ENCODE data around the gene FGF14. TPM values are rescaled to one million over a fixed set of nuclear protein-coding genes. Genes with fewer than 3 reads are reported as not detected.

The FGF14 gene
- total and polyA plus RNA-seq, 2 experiments from 2014 or later, result 0.03 TPM; not detected in 1

DNA sequence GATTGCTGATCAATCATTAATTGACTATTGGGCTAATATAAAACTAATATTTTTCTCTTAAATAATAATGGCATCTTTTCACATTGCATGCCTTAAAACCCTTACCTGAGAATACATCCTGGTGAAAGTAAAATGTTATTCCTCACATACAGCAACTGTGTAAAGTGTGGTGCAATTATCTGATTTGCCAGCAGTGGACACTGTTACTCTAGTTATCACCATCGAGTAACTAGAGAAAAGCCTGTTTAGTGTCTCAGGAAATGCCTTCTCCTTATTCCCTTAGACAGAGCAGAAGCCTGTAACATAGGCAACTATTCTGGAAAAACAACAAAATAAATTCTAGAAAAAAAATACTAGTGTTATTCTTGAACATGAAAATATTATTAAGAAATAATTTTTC lies 459.8 kb downstream of the FGF14 start:
- H3K4me3 Mint-ChIP-seq, result no peak overlapping the region
- no peak overlapping the region for H2AFZ ChIP-seq
- no peaks in the 10 kb centered on the region for H3F3A ChIP-seq (replicated peaks; ENCODE audit: low read depth)
- no peaks in the 10 kb centered on the region for H3K27me3 ChIP-seq (ENCODE audit: insufficient read depth)
- H3K79me2 ChIP-seq (replicated peaks; ENCODE audit: insufficient read depth), result no peaks in the 10 kb centered on the region
- no peaks in the 10 kb centered on the region for H3K36me3 ChIP-seq (ENCODE audit: insufficient read depth)
- peak; percentile 89 for ATAC-seq
- H3K27ac ChIP-seq (ENCODE audit: low read depth), result no peak overlapping the region
- H3K36me3 Mint-ChIP-seq (ENCODE audit: low read depth), result no peaks in the 10 kb centered on the region
- no peaks in the 10 kb centered on the region; the same call in 2 of the 3 replicates for H3K9me3 Mint-ChIP-seq
- H4K20me1 ChIP-seq (replicated peaks; ENCODE audit: insufficient read depth), result no peaks in the 10 kb centered on the region
- H3K4me2 ChIP-seq, result no peak overlapping the region
- H3K9me2 ChIP-seq (ENCODE audit: insufficient read depth), result no peaks in the 10 kb centered on the region
- H3K4me3 ChIP-seq, result no peak overlapping the region
- no peak overlapping the region for H3K27ac Mint-ChIP-seq
- DNase-seq (ENCODE audit: low spot score), result peak; percentile 76
- no peaks in the 10 kb centered on the region for H3K4me1 Mint-ChIP-seq
- TF ChIP-seq, protein P1, sequence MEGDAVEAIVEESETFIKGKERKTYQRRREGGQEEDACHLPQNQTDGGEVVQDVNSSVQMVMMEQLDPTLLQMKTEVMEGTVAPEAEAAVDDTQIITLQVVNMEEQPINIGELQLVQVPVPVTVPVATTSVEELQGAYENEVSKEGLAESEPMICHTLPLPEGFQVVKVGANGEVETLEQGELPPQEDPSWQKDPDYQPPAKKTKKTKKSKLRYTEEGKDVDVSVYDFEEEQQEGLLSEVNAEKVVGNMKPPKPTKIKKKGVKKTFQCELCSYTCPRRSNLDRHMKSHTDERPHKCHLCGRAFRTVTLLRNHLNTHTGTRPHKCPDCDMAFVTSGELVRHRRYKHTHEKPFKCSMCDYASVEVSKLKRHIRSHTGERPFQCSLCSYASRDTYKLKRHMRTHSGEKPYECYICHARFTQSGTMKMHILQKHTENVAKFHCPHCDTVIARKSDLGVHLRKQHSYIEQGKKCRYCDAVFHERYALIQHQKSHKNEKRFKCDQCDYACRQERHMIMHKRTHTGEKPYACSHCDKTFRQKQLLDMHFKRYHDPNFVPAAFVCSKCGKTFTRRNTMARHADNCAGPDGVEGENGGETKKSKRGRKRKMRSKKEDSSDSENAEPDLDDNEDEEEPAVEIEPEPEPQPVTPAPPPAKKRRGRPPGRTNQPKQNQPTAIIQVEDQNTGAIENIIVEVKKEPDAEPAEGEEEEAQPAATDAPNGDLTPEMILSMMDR (conservative IDR thresholded peaks at IDR 0.05; ENCODE audit: low read depth in 2 of 2), result peak; percentile 79 to 93
- no peak for TF ChIP-seq JUNB (IDR thresholded peaks at IDR 0.05; ENCODE audit: unreplicated experiment)
- H3K27me3 Mint-ChIP-seq (ENCODE audit: insufficient read depth, low read depth, poor library complexity), result peaks cover 2% of the 10 kb centered on the region
- peaks cover 3% of the 10 kb centered on the region; the same call in 1 of the 2 replicates for H3K4me1 ChIP-seq (ENCODE audit: insufficient read depth)

DNA sequence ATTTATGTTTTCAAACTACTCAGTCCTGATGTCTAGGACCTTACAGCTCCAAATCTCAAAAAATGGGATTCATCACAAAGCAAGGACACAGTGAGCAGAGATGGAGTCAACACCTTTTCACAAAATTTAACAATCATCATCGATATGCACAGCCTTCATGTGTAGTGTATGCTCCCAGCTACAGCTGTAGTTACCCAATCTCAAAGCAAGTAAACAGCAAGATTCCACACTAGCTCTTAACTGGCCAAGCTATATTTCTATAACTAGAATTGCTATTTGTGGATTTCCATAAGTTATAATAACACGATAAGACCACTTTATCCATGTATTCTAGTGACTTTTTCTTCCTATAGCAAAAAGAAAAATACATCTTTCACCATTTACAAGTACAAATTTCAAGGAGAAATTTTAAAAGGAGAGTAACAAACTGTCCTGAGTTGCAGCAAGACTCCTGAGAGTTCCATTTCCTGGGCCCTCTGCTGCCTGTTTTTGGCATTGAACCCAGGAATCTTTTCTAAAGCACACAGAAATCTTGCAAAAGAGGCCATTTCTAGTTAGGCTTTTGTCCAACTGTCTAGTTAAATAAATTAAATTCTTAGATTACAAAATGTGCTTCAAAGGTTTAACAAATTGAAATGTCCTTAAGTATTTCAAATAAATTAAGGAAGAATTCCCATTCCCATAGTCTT lies 460.6 kb downstream of the FGF14 start:
- H3K4me1 Mint-ChIP-seq, result no peaks in the 10 kb centered on the region
- H3K36me3 ChIP-seq (ENCODE audit: insufficient read depth), result no peaks in the 10 kb centered on the region
- no peaks in the 10 kb centered on the region for H3K9me2 ChIP-seq (ENCODE audit: insufficient read depth)
- peaks cover 2% of the 10 kb centered on the region for H3K27me3 Mint-ChIP-seq (ENCODE audit: insufficient read depth, low read depth, poor library complexity)
- DNase-seq (ENCODE audit: low spot score), result peak; percentile 57
- no peak overlapping the region for H3K27ac Mint-ChIP-seq
- H3K4me2 ChIP-seq, result no peak overlapping the region
- H3K4me3 Mint-ChIP-seq, result no peak overlapping the region
- H2AFZ ChIP-seq, result no peak overlapping the region
- ATAC-seq, result peak; percentile 65
- H3F3A ChIP-seq (replicated peaks; ENCODE audit: low read depth), result no peaks in the 10 kb centered on the region
- H3K9me3 Mint-ChIP-seq, result no peaks in the 10 kb centered on the region; the same call in 2 of the 3 replicates
- TF ChIP-seq, protein P1 (conservative IDR thresholded peaks at IDR 0.05; ENCODE audit: low read depth in 2 of 2), result peak; percentile 54 to 62
- TF ChIP-seq STAT1 (IDR thresholded peaks at IDR 0.05; ENCODE audit: unreplicated experiment), result no peak
- H3K27me3 ChIP-seq (ENCODE audit: insufficient read depth), result no peaks in the 10 kb centered on the region
- no peak overlapping the region for H3K4me3 ChIP-seq
- no peaks in the 10 kb centered on the region for H3K79me2 ChIP-seq (replicated peaks; ENCODE audit: insufficient read depth)
- no peaks in the 10 kb centered on the region for H3K36me3 Mint-ChIP-seq (ENCODE audit: low read depth)
- no peak overlapping the region for H3K27ac ChIP-seq (ENCODE audit: low read depth)
- H4K20me1 ChIP-seq (replicated peaks; ENCODE audit: insufficient read depth), result no peaks in the 10 kb centered on the region
- peaks cover 3% of the 10 kb centered on the region; the same call in 1 of the 2 replicates for H3K4me1 ChIP-seq (ENCODE audit: insufficient read depth)

DNA sequence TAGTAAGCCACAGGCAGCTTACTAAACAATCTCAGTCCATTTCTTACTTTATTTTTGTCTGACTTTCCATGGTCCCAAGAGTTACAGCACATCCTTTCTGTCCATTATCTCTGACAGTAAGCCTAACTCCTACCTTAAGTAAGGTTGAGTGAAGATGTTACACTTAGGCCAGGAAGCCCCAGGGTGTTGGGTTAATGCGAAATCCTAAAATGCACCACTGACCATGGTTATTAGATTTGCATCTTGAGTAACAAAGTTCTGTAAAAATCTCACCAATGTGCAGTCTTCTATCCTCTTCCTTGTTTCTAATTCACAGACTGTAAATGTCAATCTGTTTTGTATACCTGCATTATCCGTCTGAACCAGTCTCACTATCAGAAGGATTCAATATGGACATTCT lies 462.5 kb downstream of the FGF14 start:
- Histone ChIP-seq H4K20me1 (replicated peaks; ENCODE audit: insufficient read depth) (no peaks in the 10 kb centered on the region), H3K36me3 (ENCODE audit: insufficient read depth) (no peaks in the 10 kb centered on the region), H3K79me2 (replicated peaks; ENCODE audit: insufficient read depth) (no peaks in the 10 kb centered on the region), H3F3A (replicated peaks; ENCODE audit: low read depth) (no peaks in the 10 kb centered on the region), H3K4me3 (no peak overlapping the region), H3K9me2 (ENCODE audit: insufficient read depth) (no peaks in the 10 kb centered on the region), H3K4me2 (no peak overlapping the region), H2AFZ (no peak overlapping the region), H3K27ac (ENCODE audit: low read depth) (no peak overlapping the region), H3K27me3 (ENCODE audit: insufficient read depth) (no peaks in the 10 kb centered on the region), H3K4me1 (ENCODE audit: insufficient read depth) (peaks cover 3% of the 10 kb centered on the region; the same call in 1 of the 2 replicates)
- DNase-seq (ENCODE audit: low spot score) (no peak), ATAC-seq (no peak)
- no peak overlapping the region for H3K27ac Mint-ChIP-seq
- TF ChIP-seq ZNF331 (CRISPR knock-in tag; IDR thresholded peaks at IDR 0.05; ENCODE audit: low read depth), result no peak
- TF ChIP-seq EZH2 (IDR thresholded peaks at IDR 0.05; ENCODE audit: low read depth, unreplicated experiment), result no peak
- TF ChIP-seq JUNB (IDR thresholded peaks at IDR 0.05; ENCODE audit: unreplicated experiment), result no peak
- no peak for TF ChIP-seq EZH2phosphoT487 (IDR thresholded peaks at IDR 0.05; ENCODE audit: unreplicated experiment)
- peaks cover 2% of the 10 kb centered on the region for H3K27me3 Mint-ChIP-seq (ENCODE audit: insufficient read depth, low read depth, poor library complexity)
- H3K9me3 Mint-ChIP-seq, result no peaks in the 10 kb centered on the region; the same call in 2 of the 3 replicates
- H3K4me1 Mint-ChIP-seq, result no peaks in the 10 kb centered on the region
- H3K36me3 Mint-ChIP-seq (ENCODE audit: low read depth), result no peaks in the 10 kb centered on the region
- no peak overlapping the region for H3K4me3 Mint-ChIP-seq

Measured in GM23338 (cell line).